Keratinocyte (primary cell): ENCODE data around the gene IQCK. TPM values are rescaled to one million over a fixed set of nuclear protein-coding genes. Genes with fewer than 3 reads are reported as not detected.

Experiments
- DNase-seq: peaks from one replicate; pipeline ENCODE4 v3.0.0-alpha.2; 2011; ENCODE audit warnings: low read depth, missing footprints, low spot score
- FAIRE-seq: peaks from 2 replicates; lab custom pipeline; 2011; peaks lifted over from hg19 to GRCh38; lab: Jason Lieb, UNC
- H2AFZ ChIP-seq: 2 replicates; pipeline ENCODE4 v1.6.0; 2012; ENCODE audit warnings: low read length, control low read depth, inconsistent platforms; ENCODE audit not compliant: control insufficient read depth
- H3K27ac ChIP-seq: 2 replicates; pipeline ENCODE4 v1.5.1; 2011; ENCODE audit warnings: low read length; ENCODE audit not compliant: control insufficient read depth, insufficient read depth
- H3K27me3 ChIP-seq: 3 replicates; pipeline ENCODE4 v1.6.0; 2011; ENCODE audit warnings: low read length; ENCODE audit not compliant: control insufficient read depth, insufficient read depth; ENCODE audit errors: extremely low read depth
- H3K36me3 ChIP-seq, 2 experiments: 2 replicates in 1 of 2; 3 replicates in 1 of 2; pipeline ENCODE4 v1.5.1; 2011; ENCODE audit warnings: low read length in 2 of 2, mild to moderate bottlenecking in 1 of 2; ENCODE audit not compliant: control insufficient read depth in 2 of 2, insufficient read depth in 2 of 2; ENCODE audit errors: extremely low read depth in 1 of 2
- H3K4me1 ChIP-seq: 3 replicates; pipeline ENCODE4 v1.5.1; 2011; ENCODE audit warnings: low read length; ENCODE audit not compliant: control insufficient read depth, insufficient read depth; ENCODE audit errors: extremely low read depth
- H3K4me2 ChIP-seq: 3 replicates; pipeline ENCODE4 v1.6.0; 2011; ENCODE audit warnings: low read depth, low read length; ENCODE audit not compliant: control insufficient read depth, insufficient read depth; ENCODE audit errors: extremely low read depth
- H3K4me3 ChIP-seq, 3 experiments: fragments of 200-600 bp in 1 of 3; sonication (generic) in 1 of 3; 2 replicates in 2 of 3; 3 replicates in 1 of 3; pipeline ENCODE4 v1.5.1; 2011 to 2016; ENCODE audit warnings: low read length in 3 of 3, mild to moderate bottlenecking in 3 of 3, control low read depth in 2 of 3, inconsistent platforms in 1 of 3, low read depth in 1 of 3, mixed read lengths in 1 of 3, mixed run types in 1 of 3, moderate library complexity in 1 of 3; ENCODE audit not compliant: control insufficient read depth in 2 of 3, insufficient read depth in 2 of 3; ENCODE audit errors: extremely low read depth in 1 of 3
- H3K79me2 ChIP-seq: 2 replicates; pipeline ENCODE4 v1.6.0; 2012; ENCODE audit warnings: low read length; ENCODE audit not compliant: control insufficient read depth, insufficient read depth
- H3K9ac ChIP-seq: 3 replicates; pipeline ENCODE4 v1.6.0; 2011; ENCODE audit warnings: low read length; ENCODE audit not compliant: control insufficient read depth, insufficient read depth; ENCODE audit errors: extremely low read depth
- H3K9me1 ChIP-seq: 3 replicates; pipeline ENCODE4 v1.6.0; 2011; ENCODE audit warnings: low read length; ENCODE audit not compliant: control insufficient read depth, insufficient read depth; ENCODE audit errors: extremely low read depth
- H3K9me3 ChIP-seq: 2 replicates; pipeline ENCODE4 v1.5.1; 2012; ENCODE audit warnings: low read depth, low read length; ENCODE audit not compliant: control insufficient read depth
- H4K20me1 ChIP-seq: 3 replicates; pipeline ENCODE4 v1.6.0; 2011; ENCODE audit warnings: low read length; ENCODE audit not compliant: control insufficient read depth, insufficient read depth; ENCODE audit errors: extremely low read depth
- EZH2 ChIP-seq: IDR thresholded peaks from one replicate; pipeline ENCODE4 v1.6.1; 2012; ENCODE audit warnings: inconsistent platforms, mild to moderate bottlenecking, low read length, moderate library complexity
- dilution Hi-C: fragments of 300-500 bp; cut with MboI; formaldehyde crosslinking; loops from one replicate; pipeline ENCODE4 v1.7.0; 2020; ENCODE audit warnings: low sequenced_read_pairs; ENCODE audit not compliant: extremely low pct_ligation_motif_present
- polyA plus RNA-seq, 5 experiments: library from polyadenylated mRNA; depleted of rRNA in 3 of 5; stranded (reverse) in 3 of 5; stranded (forward) in 1 of 5; unstranded in 1 of 5; fragments of >200 nt; gene quantifications; 1 replicate in 1 of 5; 2 replicates in 3 of 5; 3 replicates in 1 of 5; pipeline versions ENCODE4 v1.2.1 to v1.2.3, GENCODE V29; 2011 to 2012; ENCODE audit warnings: missing spikeins in 2 of 5, low read depth in 1 of 5, low replicate concordance in 1 of 5
- TF ChIP-seq, protein P1 (sequence below), 3 experiments: IDR thresholded peaks in 1 of 3; conservative IDR thresholded peaks in 1 of 3; optimal IDR thresholded peaks in 1 of 3; 2 replicates in 2 of 3; 3 replicates in 1 of 3; pipeline versions ENCODE3 to v1.5.1; 2011; ENCODE audit warnings: low read length in 3 of 3, mild to moderate bottlenecking in 3 of 3, moderate library complexity in 2 of 3, control low read depth in 1 of 3, inconsistent platforms in 1 of 3; ENCODE audit not compliant: insufficient read depth in 2 of 3; ENCODE audit errors: extremely low read depth in 1 of 3

The IQCK gene
- polyA plus RNA-seq, 1 donor (not counting 4 experiments of a cell fraction or from before 2014, with no cell fraction given), result 9.7 TPM

DNA sequence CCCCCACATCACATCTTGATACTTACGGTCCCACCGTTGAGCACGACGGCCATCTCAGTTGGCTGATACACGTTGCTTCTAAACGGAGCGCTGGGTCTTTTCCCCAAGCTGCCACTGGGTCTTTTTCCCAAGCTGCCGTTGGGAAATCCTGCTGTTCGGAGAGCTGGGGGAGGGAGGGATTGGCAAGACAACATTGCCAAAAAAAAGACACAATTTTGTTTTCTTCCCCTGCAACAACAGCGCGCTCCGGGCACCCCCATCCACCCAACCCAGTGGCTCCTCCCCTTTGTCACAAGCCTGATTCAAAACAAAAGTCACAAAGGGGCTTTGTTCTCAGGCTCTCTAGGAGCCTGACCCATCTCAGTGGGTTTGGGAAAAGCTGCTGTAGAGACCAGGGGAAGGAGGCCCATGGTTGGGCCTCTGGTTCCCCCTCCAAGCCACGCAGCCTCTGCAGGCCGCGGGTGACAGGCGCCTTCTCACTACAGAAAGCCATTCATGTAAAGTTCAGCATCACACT, 143.8 kb downstream of the IQCK start:
- dilution Hi-C loops, result no loop called here
- H3K4me2 ChIP-seq, result no peak overlapping the region

DNA sequence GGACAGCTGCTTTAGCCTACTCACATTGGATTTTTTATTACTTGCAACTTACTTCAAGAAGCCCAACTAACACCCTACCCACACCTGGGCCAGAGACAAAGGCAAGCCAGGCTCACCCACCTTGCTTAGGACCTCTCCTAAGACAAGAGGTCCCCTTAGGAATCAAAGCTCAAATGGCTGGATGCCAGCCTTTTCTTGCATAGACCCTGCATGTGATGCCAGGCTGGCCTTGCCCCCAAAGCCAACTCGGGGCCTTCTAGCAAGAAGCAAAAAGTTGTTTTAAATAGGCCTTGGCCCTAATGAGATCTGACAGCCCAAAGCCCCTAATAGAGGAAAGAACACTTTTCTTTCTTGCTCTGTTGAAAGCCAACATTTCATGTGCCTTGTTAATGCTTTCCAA, 145.9 kb downstream of the IQCK start:
- dilution Hi-C loops, result no loop called here
- H3K4me1 ChIP-seq, result no peaks in the 10 kb centered on the region
- no peaks in the 10 kb centered on the region for H3K9me1 ChIP-seq
- no peak for FAIRE-seq
- H4K20me1 ChIP-seq, result no peaks in the 10 kb centered on the region
- H3K9ac ChIP-seq, result no peak overlapping the region
- H3K27ac ChIP-seq, result no peak overlapping the region
- no peaks in the 10 kb centered on the region for H3K36me3 ChIP-seq
- no peak for TF ChIP-seq EZH2
- TF ChIP-seq, protein P1, sequence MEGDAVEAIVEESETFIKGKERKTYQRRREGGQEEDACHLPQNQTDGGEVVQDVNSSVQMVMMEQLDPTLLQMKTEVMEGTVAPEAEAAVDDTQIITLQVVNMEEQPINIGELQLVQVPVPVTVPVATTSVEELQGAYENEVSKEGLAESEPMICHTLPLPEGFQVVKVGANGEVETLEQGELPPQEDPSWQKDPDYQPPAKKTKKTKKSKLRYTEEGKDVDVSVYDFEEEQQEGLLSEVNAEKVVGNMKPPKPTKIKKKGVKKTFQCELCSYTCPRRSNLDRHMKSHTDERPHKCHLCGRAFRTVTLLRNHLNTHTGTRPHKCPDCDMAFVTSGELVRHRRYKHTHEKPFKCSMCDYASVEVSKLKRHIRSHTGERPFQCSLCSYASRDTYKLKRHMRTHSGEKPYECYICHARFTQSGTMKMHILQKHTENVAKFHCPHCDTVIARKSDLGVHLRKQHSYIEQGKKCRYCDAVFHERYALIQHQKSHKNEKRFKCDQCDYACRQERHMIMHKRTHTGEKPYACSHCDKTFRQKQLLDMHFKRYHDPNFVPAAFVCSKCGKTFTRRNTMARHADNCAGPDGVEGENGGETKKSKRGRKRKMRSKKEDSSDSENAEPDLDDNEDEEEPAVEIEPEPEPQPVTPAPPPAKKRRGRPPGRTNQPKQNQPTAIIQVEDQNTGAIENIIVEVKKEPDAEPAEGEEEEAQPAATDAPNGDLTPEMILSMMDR (optimal IDR thresholded peaks at IDR 0.05 in 1 of 3, IDR thresholded peaks at IDR 0.05 in 1 of 3, conservative IDR thresholded peaks at IDR 0.05 in 1 of 3; ENCODE audit: extremely low read depth in 1 of 3, insufficient read depth in 2 of 3, low read length in 3 of 3), result no peak
- H3K4me2 ChIP-seq, result no peak overlapping the region
- H2AFZ ChIP-seq, result no peak overlapping the region
- no peak overlapping the region for H3K4me3 ChIP-seq
- no peaks in the 10 kb centered on the region for H3K79me2 ChIP-seq
- DNase-seq, result no peak
- H3K27me3 ChIP-seq, result peaks cover 4% of the 10 kb centered on the region
- no peaks in the 10 kb centered on the region for H3K9me3 ChIP-seq

More for the DNA sequence above, 143.8 kb downstream of the IQCK start:
- no peak for FAIRE-seq
- H3K36me3 ChIP-seq, result no peaks in the 10 kb centered on the region
- H3K27me3 ChIP-seq, result peaks cover 4% of the 10 kb centered on the region
- H3K9me3 ChIP-seq, result no peaks in the 10 kb centered on the region
- DNase-seq, result no peak
- H3K9ac ChIP-seq, result no peak overlapping the region
- no peaks in the 10 kb centered on the region for H3K9me1 ChIP-seq
- no peak overlapping the region for H2AFZ ChIP-seq
- TF ChIP-seq EZH2, result no peak
- TF ChIP-seq, protein P1 (optimal IDR thresholded peaks at IDR 0.05 in 1 of 3, IDR thresholded peaks at IDR 0.05 in 1 of 3, conservative IDR thresholded peaks at IDR 0.05 in 1 of 3; ENCODE audit: extremely low read depth in 1 of 3, insufficient read depth in 2 of 3, low read length in 3 of 3), result no peak
- H3K79me2 ChIP-seq, result no peaks in the 10 kb centered on the region
- no peaks in the 10 kb centered on the region for H4K20me1 ChIP-seq
- H3K4me1 ChIP-seq, result no peaks in the 10 kb centered on the region
- H3K27ac ChIP-seq, result no peak overlapping the region
- H3K4me3 ChIP-seq, result no peak overlapping the region
